NCI-H748 (cell line): ENCODE measurements around the gene ADGRV1.

Experiments
- DNase-seq: peaks from one replicate; lab custom pipeline; 2025; ENCODE audit not compliant: unreplicated experiment; lab: John Stamatoyannopoulos, UW

The ADGRV1 gene, protein sequence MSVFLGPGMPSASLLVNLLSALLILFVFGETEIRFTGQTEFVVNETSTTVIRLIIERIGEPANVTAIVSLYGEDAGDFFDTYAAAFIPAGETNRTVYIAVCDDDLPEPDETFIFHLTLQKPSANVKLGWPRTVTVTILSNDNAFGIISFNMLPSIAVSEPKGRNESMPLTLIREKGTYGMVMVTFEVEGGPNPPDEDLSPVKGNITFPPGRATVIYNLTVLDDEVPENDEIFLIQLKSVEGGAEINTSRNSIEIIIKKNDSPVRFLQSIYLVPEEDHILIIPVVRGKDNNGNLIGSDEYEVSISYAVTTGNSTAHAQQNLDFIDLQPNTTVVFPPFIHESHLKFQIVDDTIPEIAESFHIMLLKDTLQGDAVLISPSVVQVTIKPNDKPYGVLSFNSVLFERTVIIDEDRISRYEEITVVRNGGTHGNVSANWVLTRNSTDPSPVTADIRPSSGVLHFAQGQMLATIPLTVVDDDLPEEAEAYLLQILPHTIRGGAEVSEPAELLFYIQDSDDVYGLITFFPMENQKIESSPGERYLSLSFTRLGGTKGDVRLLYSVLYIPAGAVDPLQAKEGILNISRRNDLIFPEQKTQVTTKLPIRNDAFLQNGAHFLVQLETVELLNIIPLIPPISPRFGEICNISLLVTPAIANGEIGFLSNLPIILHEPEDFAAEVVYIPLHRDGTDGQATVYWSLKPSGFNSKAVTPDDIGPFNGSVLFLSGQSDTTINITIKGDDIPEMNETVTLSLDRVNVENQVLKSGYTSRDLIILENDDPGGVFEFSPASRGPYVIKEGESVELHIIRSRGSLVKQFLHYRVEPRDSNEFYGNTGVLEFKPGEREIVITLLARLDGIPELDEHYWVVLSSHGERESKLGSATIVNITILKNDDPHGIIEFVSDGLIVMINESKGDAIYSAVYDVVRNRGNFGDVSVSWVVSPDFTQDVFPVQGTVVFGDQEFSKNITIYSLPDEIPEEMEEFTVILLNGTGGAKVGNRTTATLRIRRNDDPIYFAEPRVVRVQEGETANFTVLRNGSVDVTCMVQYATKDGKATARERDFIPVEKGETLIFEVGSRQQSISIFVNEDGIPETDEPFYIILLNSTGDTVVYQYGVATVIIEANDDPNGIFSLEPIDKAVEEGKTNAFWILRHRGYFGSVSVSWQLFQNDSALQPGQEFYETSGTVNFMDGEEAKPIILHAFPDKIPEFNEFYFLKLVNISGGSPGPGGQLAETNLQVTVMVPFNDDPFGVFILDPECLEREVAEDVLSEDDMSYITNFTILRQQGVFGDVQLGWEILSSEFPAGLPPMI (N-terminal part only)

DNA sequence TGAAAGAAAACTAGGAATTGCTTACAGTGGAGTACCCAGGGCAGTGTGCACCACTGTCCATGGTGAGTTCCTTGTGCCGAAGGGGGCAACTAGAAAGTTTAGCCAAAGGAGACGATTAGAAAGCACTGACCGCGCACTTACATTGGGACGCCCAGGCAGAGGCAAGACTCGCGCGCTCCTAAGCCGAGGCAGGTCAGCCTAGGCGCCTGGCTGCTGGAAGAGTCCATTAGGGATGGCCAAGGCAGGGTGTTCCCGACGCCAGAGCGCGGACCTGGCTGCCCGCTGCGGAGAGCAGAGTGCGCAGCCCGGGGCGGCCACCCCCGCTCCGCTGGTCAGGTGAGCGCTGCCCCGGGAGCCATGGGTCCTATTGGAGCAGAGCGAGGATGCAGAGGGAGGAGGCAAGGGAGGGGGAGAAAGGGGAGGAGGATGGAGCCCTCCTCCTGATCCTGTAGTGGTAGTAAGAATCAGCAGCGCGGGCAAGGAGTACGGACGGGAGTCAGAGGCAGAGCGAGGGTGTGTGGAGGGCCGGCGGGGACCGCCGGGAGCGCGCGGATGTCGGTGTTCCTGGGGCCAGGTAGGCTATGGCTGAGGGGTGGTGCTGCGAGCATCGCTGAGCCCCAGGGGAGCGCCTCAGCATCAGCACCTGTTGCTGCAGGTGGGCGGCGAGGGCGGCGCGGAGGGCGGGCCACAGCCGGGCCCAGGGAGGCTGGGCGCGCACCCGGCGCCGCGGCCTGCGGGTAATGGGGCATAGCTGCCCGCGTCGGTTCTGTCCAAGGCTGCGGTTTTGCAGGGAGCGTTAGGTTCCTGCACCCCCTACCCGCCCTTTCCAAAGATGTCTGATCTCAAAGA lies at the start of gene ADGRV1:
Gene ADGRV1, plus strand, starts transcription at position 454 of the 849 bp plus-strand sequence. Its CDS starts 99 bp downstream, at position 553.
- DNase-seq = peak; percentile 99

DNA sequence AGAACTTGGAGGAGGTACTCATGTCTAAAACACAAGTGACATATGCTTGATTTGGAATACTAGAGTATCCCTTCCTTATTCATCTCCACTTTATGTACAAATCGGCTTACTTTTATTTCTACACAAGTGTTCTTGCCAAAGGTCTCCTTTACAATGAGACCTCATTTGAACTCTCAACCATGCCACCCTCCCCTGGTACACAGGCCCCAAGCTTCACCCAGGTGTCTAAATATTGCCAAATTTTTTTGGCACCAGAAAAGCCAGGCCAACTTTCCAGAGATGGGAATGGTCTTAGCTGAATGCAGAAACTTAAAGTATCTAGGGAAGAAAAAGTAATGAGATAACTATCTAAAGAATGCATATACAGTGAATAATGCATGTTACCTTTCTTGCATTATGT lies 48.2 kb upstream of the ADGRV1 start:
- DNase-seq = no peak

DNA sequence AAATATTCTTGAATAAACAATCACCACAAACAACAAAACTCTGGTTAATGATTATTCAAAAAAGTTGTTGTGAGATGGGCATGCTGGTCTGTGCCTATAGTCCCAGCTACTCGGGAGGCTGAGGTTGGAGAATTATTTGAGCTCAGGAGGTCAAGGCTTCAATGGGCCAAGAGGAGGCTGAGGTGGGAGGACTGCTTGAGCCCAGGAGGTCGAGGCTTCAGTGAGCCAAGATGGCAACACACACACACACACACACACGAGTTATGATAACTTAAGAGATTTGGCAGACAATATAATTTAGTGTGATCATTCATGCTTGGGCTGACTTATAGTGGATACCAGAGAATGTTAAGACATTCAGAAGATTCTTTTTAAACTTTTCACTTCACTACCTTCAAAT lies 44.1 kb upstream of the ADGRV1 start:
- DNase-seq = no peak

DNA sequence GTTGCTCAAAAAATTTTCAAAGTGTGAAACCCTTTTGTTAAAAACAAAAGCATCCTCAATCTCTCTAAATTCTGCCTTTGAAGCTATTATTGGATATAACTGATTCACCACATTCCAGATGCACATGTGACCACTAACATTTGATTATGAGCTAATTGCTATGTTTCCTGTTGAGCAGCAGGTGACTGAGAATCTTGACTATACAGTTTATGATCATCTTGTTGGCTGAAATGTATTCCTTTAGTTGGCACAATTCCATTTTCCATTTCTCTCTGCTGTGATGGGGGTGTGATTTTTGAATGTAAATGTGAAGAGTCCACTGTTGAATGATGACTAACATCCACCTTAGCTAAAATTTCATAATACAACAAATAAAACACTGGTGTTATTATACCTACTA lies 39.9 kb upstream of the ADGRV1 start:
- DNase-seq = peak; percentile 99

DNA sequence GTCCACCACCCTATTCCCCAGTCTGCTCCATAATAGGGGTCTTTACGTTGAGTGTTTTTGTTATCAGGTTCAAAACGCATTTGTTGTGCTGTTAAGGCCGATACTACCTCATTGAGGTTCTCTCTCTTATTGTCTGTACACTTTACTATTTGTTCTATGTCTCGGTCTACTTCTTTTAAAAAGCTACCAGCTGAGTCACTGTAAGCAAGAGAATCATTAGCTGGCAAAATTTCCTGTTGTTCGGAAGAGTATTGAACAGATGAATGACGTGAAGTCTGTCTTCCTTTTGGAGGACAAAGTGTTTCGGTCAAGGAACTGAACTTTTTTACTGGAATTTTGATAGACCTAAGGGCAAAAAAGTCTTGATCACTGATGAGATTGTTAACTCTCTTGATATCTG lies 39.5 kb upstream of the ADGRV1 start:
- DNase-seq = peak; percentile 99

DNA sequence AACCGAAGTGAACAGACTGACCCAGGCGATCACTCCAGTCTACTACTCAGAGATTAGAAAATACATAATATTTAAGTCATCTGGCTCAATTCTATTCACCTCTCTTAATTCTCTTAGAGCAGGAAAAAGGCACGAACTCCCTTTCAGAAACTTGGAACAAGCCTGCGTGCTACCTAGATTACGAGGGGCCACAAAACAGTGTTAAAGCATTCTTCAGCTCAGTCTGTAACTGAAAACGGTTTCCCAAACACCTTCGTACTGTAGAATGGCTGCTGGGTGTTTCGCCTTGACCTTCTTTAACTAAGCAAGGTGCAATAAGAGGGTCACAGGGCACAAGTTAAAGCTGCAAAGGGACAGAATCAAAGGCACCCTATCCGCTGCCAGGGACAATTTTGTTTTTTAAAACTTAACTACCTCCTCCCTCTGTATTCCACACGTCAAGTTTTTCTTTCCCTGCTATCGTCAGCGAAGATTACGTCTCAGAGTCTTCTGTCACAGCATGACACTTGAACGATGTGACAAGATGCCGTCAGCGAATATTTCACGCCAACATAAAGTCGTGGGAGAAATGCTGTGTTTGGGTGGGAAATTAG lies 29.9 kb upstream of the ADGRV1 start:
- peak; percentile 48 for DNase-seq

DNA sequence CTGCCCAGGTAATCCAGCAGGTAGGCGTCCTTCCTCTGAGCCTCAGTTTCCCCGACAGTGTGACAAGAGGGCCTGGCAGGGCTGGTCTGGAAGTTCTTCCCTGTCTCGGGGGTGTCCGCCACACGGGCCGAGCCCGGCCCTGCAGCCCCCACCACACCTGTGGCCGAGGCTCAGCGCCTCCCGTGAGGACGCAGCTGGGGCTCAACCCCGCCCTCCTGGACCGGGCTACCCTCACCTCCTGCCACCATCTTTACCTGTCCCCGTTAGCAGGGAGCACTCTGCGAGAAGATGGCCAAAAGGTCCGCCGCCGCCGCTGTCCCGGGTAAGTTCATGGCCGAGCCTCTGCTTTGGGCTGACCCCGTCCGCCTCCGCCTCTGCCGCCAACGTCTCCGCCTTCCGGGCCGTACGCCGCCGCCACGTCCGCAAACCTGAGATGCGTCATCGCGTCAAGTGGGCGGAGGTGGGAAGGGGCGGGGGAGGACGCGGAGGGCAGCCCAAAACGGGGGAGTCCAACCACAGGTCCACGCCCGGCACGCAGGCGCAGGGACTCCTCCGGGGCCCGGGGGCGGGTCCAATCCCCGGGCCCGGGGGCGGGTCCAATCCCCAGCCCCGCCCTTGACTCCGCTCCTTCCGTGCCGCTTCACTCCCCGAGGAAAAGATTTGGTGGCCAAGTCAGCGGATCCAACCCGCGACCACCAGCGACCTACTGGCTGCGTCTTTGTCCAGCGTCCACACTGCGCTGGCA lies 29.2 kb upstream of the ADGRV1 start, which contains the start of gene LYSMD3:
Gene LYSMD3, minus strand, starts transcription at position 391 of the 745 bp plus-strand sequence. CDS start 4,295 bp downstream, outside the sequence.
- DNase-seq = peak; percentile 98

DNA sequence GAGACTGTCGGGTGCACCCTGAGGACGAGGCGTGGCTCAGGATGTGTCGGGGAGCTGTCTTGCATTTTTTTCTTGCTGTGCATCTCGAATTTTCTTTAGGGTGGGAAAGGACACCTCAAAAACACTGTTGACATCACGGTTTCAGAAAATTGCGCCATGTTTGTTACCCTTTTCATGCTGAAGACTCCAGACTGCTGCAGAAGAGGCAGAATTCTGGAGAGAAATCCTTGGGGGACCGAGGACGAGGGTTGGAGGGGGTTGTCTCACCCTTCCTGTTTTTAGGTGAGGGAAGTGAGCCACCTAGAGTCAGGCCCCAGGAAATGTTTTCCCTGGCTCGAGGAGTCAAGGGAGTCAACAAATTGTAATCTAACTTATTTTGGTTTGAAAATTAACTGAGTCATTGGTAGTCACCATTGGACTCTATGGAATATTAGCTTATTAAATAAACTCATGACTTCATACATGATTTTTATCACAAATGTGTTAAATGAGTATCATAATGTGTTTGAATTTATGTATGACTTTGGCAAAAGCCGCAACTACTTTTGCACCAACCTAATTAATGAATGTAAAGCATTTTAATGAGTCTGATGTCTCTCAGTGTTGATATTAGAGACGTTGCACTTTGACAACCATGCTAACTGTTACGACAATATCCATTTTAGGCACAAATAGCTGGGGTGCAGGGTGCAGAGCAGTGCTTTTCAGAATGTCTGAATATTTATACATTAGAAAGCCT lies 28.5 kb upstream of the ADGRV1 start:
- DNase-seq = peak; percentile 87

DNA sequence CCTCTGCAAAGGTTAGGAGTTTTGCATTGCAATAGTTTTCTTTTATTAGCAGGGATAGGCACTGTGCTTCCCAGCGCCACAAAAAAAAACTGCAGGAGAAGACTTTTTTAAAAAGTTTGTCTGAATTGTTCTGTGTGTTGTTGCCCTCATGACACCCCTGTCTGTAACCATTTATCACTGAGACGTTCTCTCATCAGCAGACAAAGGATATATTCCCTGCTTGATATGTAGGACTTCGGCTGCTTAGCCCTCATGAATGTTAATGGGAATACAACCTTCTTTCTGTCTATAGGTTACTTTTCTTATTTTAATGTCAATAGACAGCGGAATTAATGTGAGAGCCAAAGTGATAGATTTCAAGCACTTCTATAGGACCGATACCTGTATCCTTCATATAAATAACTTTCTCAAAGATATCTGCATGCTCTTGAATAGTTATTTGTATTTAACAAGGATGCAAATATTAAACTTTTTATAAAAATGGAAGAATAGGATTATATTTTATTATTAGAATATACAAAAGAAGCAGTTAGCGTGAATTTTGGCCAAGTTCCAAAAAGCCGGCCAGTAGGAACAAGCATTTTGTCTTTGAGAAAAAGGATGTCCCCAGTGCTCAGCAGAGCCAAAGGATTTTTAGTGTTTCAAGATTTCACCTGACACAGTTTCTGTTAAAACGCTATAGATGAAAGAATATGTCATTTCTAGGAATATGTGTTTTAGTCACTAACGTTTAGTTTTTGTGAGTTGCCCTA lies 27.7 kb upstream of the ADGRV1 start:
- peak; percentile 50 for DNase-seq

DNA sequence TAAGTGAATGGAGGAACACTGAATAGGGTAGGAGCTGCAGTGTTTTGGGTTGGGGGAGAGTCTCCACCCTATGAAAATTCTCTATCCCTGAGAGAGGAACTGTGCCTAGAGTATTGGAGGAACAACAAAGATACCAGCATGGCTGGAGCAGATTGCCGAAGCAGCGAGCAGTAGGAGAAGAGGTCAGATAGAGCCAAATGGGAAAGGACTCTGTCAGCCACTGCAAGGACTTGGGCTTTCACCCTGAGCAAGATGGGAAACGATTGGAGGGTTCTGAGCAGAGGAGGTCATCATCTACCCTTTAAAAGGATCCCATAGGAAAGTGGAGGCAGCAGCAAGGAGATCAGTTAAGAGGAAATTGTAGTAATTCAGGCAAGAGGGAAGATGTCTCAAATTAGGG lies 24.8 kb upstream of the ADGRV1 start:
- no peak for DNase-seq

DNA sequence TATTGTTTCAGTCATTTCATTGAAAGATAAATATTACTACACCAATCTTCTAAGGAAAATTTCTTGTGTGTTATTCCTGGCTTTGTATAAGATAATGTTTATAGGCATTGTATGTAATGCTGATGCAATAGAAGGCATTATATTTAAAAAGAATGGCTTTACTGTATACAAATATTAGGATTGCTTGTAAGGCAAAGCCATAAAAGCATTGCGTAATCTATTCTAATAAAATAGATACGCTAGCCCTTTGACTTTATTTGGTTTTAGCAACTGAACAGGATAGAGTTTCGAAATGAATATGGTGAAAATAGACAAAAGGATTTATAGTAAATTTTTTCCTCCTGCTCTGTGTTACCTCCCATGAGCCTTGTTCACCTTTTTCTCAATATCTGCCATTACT lies 23.7 kb upstream of the ADGRV1 start:
- DNase-seq = peak; percentile 35

DNA sequence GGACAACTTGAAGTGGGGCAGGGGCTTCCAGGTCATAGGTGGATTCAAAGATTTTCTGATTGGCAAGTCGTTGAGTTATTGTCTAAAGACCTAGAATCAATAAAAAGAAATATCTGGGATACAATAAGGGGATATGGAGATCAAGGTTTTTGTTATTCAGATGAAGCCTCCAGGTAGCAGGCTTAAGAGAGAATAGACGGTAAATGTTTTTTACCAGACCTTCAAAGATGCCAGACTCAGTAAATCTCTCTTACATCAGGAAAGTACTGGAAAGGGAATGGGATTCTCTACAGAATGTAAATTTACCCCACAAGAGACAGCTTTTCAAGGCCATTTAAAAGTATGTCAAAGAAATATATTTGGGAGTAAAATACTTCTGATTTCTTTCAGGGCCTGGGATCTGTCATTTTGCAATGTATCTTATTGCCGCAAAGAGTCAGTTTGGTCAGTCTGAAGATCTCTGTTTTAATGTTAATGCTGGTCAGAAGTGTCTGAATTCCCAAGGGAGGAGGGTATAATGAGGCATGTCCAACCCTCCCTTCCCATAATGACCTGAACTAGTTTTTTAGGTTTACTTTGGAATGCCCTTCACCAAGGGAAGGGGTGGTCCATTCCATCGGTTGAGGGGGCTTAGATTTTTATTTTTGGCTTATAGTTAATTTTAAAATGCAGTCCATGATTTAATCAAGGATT lies 15.6 kb upstream of the ADGRV1 start:
- no peak for DNase-seq

DNA sequence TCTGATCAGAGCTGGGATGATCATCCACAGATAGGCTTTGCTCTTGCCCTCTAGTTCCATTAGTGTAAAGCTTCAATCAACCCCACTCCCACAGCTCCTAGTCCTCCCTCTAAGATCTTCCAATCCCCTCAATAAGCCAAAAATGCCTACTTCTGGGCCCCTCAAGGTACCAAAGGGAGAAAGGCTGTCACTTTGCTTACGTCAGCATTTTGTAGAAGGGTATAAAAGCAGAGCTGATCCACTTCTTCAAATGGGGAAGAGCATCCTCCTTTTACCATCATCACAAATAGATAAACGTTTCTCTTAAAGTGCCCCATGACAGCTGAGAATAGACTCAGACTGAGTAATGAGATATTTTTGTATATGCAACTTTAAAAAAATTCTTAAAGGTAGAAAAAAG lies 13.1 kb upstream of the ADGRV1 start:
- no peak for DNase-seq

DNA sequence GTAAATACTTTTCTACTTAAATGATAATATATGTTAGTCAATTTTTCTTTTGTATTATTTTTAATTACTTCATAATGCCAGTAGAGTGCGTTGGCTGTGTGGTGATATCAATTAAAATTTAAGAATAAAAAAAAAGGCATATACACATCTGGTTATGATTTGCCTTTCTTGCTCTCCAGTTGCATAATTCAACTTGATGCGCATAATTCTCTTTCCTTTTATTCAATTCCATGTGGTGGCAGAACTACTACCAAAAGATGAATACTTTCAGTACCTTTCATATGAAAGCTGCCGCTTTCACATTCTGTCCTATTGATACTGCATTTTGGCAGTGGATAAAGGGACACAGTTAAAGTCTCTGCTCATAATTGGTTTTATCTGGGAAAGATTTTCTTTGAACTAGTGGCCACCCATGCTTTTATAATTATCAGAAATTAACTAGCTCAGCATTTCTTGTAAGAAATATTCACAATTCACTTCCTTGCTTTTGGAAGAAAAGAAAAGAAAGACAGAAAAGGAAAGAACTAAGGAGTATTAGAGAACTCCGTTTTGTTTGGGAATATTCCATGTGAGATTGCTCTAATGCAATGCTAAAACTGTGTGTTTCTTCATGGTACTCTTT lies 12.3 kb upstream of the ADGRV1 start:
- DNase-seq = no peak

DNA sequence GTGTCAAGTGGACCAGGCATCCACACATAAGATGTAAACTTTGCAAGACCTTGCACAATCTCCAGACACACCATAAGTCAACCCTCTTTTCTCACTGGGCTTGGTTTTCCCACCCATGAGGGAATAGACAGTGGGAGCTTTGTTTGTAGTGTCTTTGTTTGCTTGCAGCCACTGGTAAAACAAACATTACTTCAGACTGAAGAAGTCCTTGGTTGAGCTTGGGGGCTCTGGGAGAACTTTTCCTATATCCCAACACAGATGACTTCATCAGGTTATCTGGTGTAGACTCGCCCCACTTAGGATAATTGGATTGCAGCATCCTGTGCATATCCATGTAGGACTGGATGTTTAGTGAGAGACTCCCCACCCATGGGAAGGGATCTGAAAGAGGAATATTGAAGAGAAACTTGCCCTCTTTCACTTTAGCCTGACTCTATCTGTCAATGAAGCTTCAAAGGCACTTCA lies 11.5 kb upstream of the ADGRV1 start:
- peak; percentile 84 for DNase-seq

DNA sequence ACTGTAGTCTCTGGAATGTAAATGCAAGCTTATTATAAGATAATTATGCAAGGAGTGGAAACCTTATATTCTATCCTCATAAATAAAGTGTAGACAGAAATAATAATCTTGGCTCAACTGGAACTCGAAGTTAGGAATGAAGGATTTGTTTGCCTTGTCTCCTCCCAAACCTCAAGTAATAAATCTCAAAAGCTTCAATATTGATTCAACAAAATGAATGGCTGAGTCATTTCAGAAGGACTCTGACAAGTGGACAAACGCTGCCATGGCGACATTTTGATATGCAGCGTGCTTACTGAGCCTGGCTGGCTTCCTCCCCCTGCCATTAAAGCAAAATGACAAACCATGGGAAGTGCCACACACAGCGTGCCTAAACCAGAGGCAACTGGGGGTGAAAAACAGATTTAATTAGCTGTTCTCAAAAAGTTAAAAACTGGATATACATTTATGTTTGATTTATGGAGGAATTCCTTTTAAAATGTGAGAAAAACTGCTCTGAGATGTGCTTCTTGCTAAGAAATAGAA lies 10.5 kb upstream of the ADGRV1 start:
- peak; percentile 96 for DNase-seq
